Adipose tissue (tissue), 3 donors: ENCODE measurements around the gene C1R. TPM values are rescaled to one million over a fixed set of nuclear protein-coding genes. Genes with fewer than 3 reads are reported as not detected.
A peak's percentile ranks its signal among the peaks of the same experiment; 100 is the strongest.

Source experiments
- H3K27ac ChIP-seq: one replicate; pipeline ENCODE4 v1.5.1; 2013; ENCODE audit warnings: low read depth, low read length
- WGBS, 3 donors: extraction: QIAGEN DNeasy Blood & Tissue Kit; methylation state at CpG; one replicate each; pipeline ENCODE4 v1.1.7; 2013; 5-methylcytosine and 5-hydroxymethylcytosine counted together
- polyA plus RNA-seq, 3 donors: library from polyadenylated mRNA; stranded (reverse); fragments of 200-250 nt; gene quantifications; one replicate each; pipeline ENCODE4 v1.2.3, GENCODE V29; 2013
- donor health status: healthy with polysubstance abuse.
- donor health status: Bipolar disorder and iron deficiency.
- donor health status: healthy.

C1R gene
- 100 to 1,000 TPM in 2 of 3 donors, 10 to 100 TPM in 1; 86.3 to 575 (median 386) TPM for polyA plus RNA-seq

- H3K27ac ChIP-seq: peak within 1 kb of the TSS; percentile 85
- 11 to 17% (median 15%) methylated on average over 16 of the region's 16 CpGs for WGBS, 3 donors
These were observed at the start of gene C1R for GRCh38 chr12:7092229-7092985. TSS of gene C1R (minus strand) at chr12:7092445. CDS start at chr12:7092388, 57 bp downstream.

GRCh38 chr12:7141351-7142005 is 49.2 kb upstream of the C1R start:
- no peak overlapping the region for H3K27ac ChIP-seq
- 84 to 87% (median 86%) methylated on average over 7 of the region's 7 CpGs for WGBS, 3 donors

- 75 to 95% (median 95%) methylated on average over 2 of the region's 2 CpGs for WGBS, 3 donors
- no peak overlapping the region for H3K27ac ChIP-seq
These were observed 47.0 kb upstream of the C1R start for GRCh38 chr12:7139200-7139599.

GRCh38 chr12:7137908-7138307 is 45.7 kb upstream of the C1R start:
- WGBS, 3 donors: 66 to 78% (median 67%) methylated on average over 4 of the region's 4 CpGs
- no peak overlapping the region for H3K27ac ChIP-seq

GRCh38 chr12:7136676-7137075 is 44.4 kb upstream of the C1R start:
- no peak overlapping the region for H3K27ac ChIP-seq
- WGBS, 3 donors: 90 to 94% (median 90%) methylated on average over 3 of the region's 3 CpGs

GRCh38 chr12:7136071-7136470 is 43.8 kb upstream of the C1R start:
- H3K27ac ChIP-seq: no peak overlapping the region
- WGBS, 3 donors: 88 to 96% (median 94%) methylated on average over 7 of the region's 7 CpGs

- no peak overlapping the region for H3K27ac ChIP-seq
- 82 to 90% (median 84%) methylated on average over 12 of the region's 12 CpGs for WGBS, 3 donors
These were observed 42.3 kb upstream of the C1R start for GRCh38 chr12:7134396-7135166.

GRCh38 chr12:7131502-7131866 is 39.2 kb upstream of the C1R start:
- H3K27ac ChIP-seq: no peak overlapping the region
- 24 to 51% (median 33%) methylated on average over 7 of the region's 7 CpGs for WGBS, 3 donors

GRCh38 chr12:7130701-7131501 is 38.7 kb upstream of the C1R start:
- no peak overlapping the region for H3K27ac ChIP-seq
- 2% methylated on average over 32 of the region's 32 CpGs for WGBS, 3 donors

- 0% methylated on average over 36 to 40 of the region's 40 CpGs for WGBS, 3 donors
- H3K27ac ChIP-seq: peak within 1 kb of the TSS; percentile 35
These were observed 37.8 kb upstream of the C1R start, which contains the start of gene CLSTN3 for GRCh38 chr12:7129872-7130691. TSS of gene CLSTN3 (plus strand) at chr12:7130371. CDS start at chr12:7130649, 278 bp downstream.

GRCh38 chr12:7129287-7129871 is 37.1 kb upstream of the C1R start:
- WGBS, 3 donors: 3 to 7% (median 5%) methylated on average over 19 of the region's 19 CpGs
- no peak overlapping the region for H3K27ac ChIP-seq

- no peak within 1 kb of the TSS for H3K27ac ChIP-seq
- WGBS, 3 donors: 61 to 65% (median 62%) methylated on average over 7 of the region's 7 CpGs
These were observed 36.5 kb upstream of the C1R start, which contains the start of gene RBP5 for GRCh38 chr12:7128681-7129286. TSS of gene RBP5 (minus strand) at chr12:7128889. CDS start at chr12:7128775, 114 bp downstream.

- 79 to 83% (median 81%) methylated on average over 16 to 17 of the region's 17 CpGs for WGBS, 3 donors
- H3K27ac ChIP-seq: no peak overlapping the region
These were observed 35.8 kb upstream of the C1R start for GRCh38 chr12:7127916-7128626.

GRCh38 chr12:7125632-7126227 is 33.5 kb upstream of the C1R start:
- whole genome bisulfite sequencing, 3 donors: 73 to 100% (median 89%) methylated on average over 4 of the region's 4 CpGs
- no peak overlapping the region for H3K27ac ChIP-seq

- no peak overlapping the region for H3K27ac ChIP-seq
- WGBS, 3 donors: 50 to 67% (median 55%) methylated on average over 11 of the region's 11 CpGs
These were observed 31.7 kb upstream of the C1R start for GRCh38 chr12:7123806-7124522.
